Right lung (tissue), 5 donors: ENCODE data around the gene LTA4H. TPM values are rescaled to one million over a fixed set of nuclear protein-coding genes. Genes with fewer than 3 reads are reported as not detected.

Source experiments
- DNase-seq, 2 donors: peaks; one replicate each; pipeline ENCODE4 v3.0.0-alpha.2; 2013
- polyA plus RNA-seq, 5 donors: library from polyadenylated mRNA; unstranded; fragments of 120-200 nt; gene quantifications; one replicate each; pipeline versions ENCODE4 v1.2.1 to v1.2.3, GENCODE V29; 2013; ENCODE audit warnings: inconsistent platforms in 1 of 5, low replicate concordance in 1 of 5; ENCODE audit not compliant: insufficient read length in 5 of 5, insufficient read depth in 1 of 5

The LTA4H gene
- polyA plus RNA-seq, 5 donors = 148 to 216 (median 209) TPM

GRCh38 chr12:96039516-96039915 lies 4.1 kb upstream of the LTA4H start:
- no peak for DNase-seq

- no peak for DNase-seq
Measured at GRCh38 chr12:96036765-96037455, 1.5 kb upstream of the LTA4H start.

- DNase-seq = peak in 1 of 2 donors; percentile 62
Measured at GRCh38 chr12:96034621-96035282, 635 bp downstream of the LTA4H start.

GRCh38 chr12:96033549-96034389 lies 1.6 kb downstream of the LTA4H start:
- DNase-seq = no peak

GRCh38 chr12:96029826-96030225 lies 5.6 kb downstream of the LTA4H start:
- DNase-seq = no peak

GRCh38 chr12:96028538-96028937 lies 6.8 kb downstream of the LTA4H start:
- no peak for DNase-seq

GRCh38 chr12:96026331-96026730 lies 9.1 kb downstream of the LTA4H start:
- no peak for DNase-seq

- DNase-seq = no peak
Measured at GRCh38 chr12:96025518-96025917, 9.9 kb downstream of the LTA4H start.

GRCh38 chr12:96020314-96021003 lies 14.9 kb downstream of the LTA4H start:
- DNase-seq = no peak

- peak; percentile 2 to 23 for DNase-seq
Measured at GRCh38 chr12:96015672-96016071, 19.7 kb downstream of the LTA4H start.

GRCh38 chr12:96014943-96015599 lies 20.3 kb downstream of the LTA4H start:
- DNase-seq = peak; percentile 42 to 60

- no peak for DNase-seq
Measured at GRCh38 chr12:96007729-96008128, 27.7 kb downstream of the LTA4H start.

- DNase-seq = no peak
Measured at GRCh38 chr12:96006727-96007126, 28.7 kb downstream of the LTA4H start.

GRCh38 chr12:96000858-96001257 lies 34.5 kb downstream of the LTA4H start:
- no peak for DNase-seq

GRCh38 chr12:95999484-95999883 lies 35.9 kb downstream of the LTA4H start:
- no peak for DNase-seq

GRCh38 chr12:95998611-95999286 lies 36.6 kb downstream of the LTA4H start:
- peak; percentile 31 to 45 for DNase-seq

GRCh38 chr12:95997911-95998510 lies 37.4 kb downstream of the LTA4H start:
- DNase-seq = no peak

GRCh38 chr12:95997276-95997675 lies 38.1 kb downstream of the LTA4H start:
- no peak for DNase-seq

GRCh38 chr12:95996034-95996658 lies 39.2 kb downstream of the LTA4H start, which contains the start of gene HAL:
Gene HAL (minus strand): TSS chr12:95996344. CDS start chr12:95995910, 434 bp downstream.
- DNase-seq = no peak
